Measurements from ENCODE around the gene CELSR2. TPM values are rescaled to one million over a fixed set of nuclear protein-coding genes. Genes with fewer than 3 reads are reported as not detected.

The CELSR2 gene
- total RNA-seq, 1 experiment from 2014 or later: 8.3 TPM

GRCh38 chr1:109248444-109248796 is 919 bp upstream of the CELSR2 start:
- Histone ChIP-seq H3K9me3 (no peaks in the 10 kb centered on the region), H3K4me3 (ENCODE audit: low read depth, low read length) (no peak overlapping the region), H3K4me1 (peaks cover 4% of the 10 kb centered on the region; the same call in 1 of the 2 replicates), H3K36me3 (ENCODE audit: control insufficient read depth, insufficient read depth, low read length) (no peaks in the 10 kb centered on the region), H3K27me3 (replicated peaks; ENCODE audit: control insufficient read depth, insufficient read depth, low read length) (no peaks in the 10 kb centered on the region)
- TF ChIP-seq, protein P1, sequence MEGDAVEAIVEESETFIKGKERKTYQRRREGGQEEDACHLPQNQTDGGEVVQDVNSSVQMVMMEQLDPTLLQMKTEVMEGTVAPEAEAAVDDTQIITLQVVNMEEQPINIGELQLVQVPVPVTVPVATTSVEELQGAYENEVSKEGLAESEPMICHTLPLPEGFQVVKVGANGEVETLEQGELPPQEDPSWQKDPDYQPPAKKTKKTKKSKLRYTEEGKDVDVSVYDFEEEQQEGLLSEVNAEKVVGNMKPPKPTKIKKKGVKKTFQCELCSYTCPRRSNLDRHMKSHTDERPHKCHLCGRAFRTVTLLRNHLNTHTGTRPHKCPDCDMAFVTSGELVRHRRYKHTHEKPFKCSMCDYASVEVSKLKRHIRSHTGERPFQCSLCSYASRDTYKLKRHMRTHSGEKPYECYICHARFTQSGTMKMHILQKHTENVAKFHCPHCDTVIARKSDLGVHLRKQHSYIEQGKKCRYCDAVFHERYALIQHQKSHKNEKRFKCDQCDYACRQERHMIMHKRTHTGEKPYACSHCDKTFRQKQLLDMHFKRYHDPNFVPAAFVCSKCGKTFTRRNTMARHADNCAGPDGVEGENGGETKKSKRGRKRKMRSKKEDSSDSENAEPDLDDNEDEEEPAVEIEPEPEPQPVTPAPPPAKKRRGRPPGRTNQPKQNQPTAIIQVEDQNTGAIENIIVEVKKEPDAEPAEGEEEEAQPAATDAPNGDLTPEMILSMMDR (IDR thresholded peaks at IDR 0.05; ENCODE audit: insufficient read depth in 1 of 2, low read depth in 1 of 2, low read length in 1 of 2, severe bottlenecking in 1 of 2, unreplicated experiment in 1 of 2): no peak
- Mint-ChIP-seq H3K9me3 (ENCODE audit: unreplicated experiment) (no peaks in the 10 kb centered on the region), H3K4me1 (ENCODE audit: low read depth, unreplicated experiment) (no peaks in the 10 kb centered on the region), H3K4me3 (ENCODE audit: unreplicated experiment) (no peak overlapping the region), H3K36me3 (ENCODE audit: insufficient read depth, unreplicated experiment) (peaks cover 11% of the 10 kb centered on the region), H3K27me3 (ENCODE audit: insufficient read depth, unreplicated experiment) (no peaks in the 10 kb centered on the region), H3K27ac (ENCODE audit: unreplicated experiment) (no peak overlapping the region)
- peak in 1 of 2 experiments; percentile 24 for DNase-seq
- intact Hi-C loops (cut with micrococcal nuclease; ENCODE audit: unreplicated experiment): no loop called here
- CTCF ChIA-PET: no interaction called here
- POLR2A ChIA-PET: no interaction called here
- no TSS peak for BruUV-seq (replicated peaks)

DNA sequence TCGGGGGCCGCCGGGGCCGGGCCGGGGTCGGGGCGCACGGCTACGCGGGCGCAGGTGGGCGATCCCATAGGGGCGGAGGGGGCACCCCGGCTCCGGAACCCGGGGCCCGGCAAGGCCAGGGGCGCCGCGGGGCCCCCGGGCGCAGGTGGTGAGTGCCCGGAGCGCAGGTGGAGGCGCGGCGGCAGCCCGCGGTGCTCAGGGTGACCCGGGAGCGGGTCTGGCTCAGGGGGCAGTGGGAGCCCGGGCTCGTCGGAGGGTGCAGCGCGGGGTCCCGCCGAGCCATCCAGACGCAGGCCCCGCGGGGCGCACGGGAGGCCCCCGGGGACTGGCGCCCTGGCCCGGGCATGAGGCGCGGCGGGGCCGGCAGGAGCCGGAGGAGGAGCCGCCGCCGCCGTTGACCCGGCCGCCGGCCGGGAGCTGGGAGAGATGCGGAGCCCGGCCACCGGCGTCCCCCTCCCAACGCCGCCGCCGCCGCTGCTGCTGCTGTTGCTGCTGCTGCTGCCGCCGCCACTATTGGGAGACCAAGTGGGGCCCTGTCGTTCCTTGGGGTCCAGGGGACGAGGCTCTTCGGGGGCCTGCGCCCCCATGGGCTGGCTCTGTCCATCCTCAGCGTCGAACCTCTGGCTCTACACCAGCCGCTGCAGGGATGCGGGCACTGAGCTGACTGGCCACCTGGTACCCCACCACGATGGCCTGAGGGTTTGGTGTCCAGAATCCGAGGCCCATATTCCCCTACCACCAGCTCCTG is 489 bp downstream of the CELSR2 start:
- Histone ChIP-seq H3K4me3 (ENCODE audit: low read depth, low read length) (peak overlapping the region; percentile 36), H3K9me3 (no peaks in the 10 kb centered on the region), H3K36me3 (ENCODE audit: control insufficient read depth, insufficient read depth, low read length) (no peaks in the 10 kb centered on the region), H3K27me3 (replicated peaks; ENCODE audit: control insufficient read depth, insufficient read depth, low read length) (no peaks in the 10 kb centered on the region), H3K4me1 (peaks cover 13% of the 10 kb centered on the region)
- Mint-ChIP-seq H3K36me3 (ENCODE audit: insufficient read depth, unreplicated experiment) (peaks cover 5% of the 10 kb centered on the region), H3K4me1 (ENCODE audit: low read depth, unreplicated experiment) (no peaks in the 10 kb centered on the region), H3K9me3 (ENCODE audit: unreplicated experiment) (no peaks in the 10 kb centered on the region), H3K27me3 (ENCODE audit: insufficient read depth, unreplicated experiment) (no peaks in the 10 kb centered on the region), H3K4me3 (ENCODE audit: unreplicated experiment) (peak overlapping the region; percentile 51), H3K27ac (ENCODE audit: unreplicated experiment) (no peak overlapping the region)
- CTCF ChIA-PET: interaction anchor here (1.0 kb wide), 1 partner anchor 14 kb away, joined by 3 read pairs; no protein-coding TSS in a partner anchor
- POLR2A ChIA-PET: no interaction called here
- TF ChIP-seq, protein P1 (IDR thresholded peaks at IDR 0.05; ENCODE audit: insufficient read depth in 1 of 2, low read depth in 1 of 2, low read length in 1 of 2, severe bottlenecking in 1 of 2, unreplicated experiment in 1 of 2): no peak
- intact Hi-C loops (cut with micrococcal nuclease; ENCODE audit: unreplicated experiment): loop anchor here (1.0 kb wide), 1 partner anchor 10 kb away; no protein-coding TSS in a partner anchor
- DNase-seq: no peak
- no TSS peak for BruUV-seq (replicated peaks)

- peak in 1 of 2 experiments; percentile 16 for DNase-seq
- peak overlapping the region; percentile 46 for H3K4me3 Mint-ChIP-seq (ENCODE audit: unreplicated experiment)
- H3K27me3 Mint-ChIP-seq (ENCODE audit: insufficient read depth, unreplicated experiment): no peaks in the 10 kb centered on the region
- peaks cover 7% of the 10 kb centered on the region for H3K4me1 Mint-ChIP-seq (ENCODE audit: low read depth, unreplicated experiment)
- peak overlapping the region; percentile 36; the same call in 1 of the 2 replicates for H3K4me3 ChIP-seq (ENCODE audit: low read depth, low read length)
- no peak overlapping the region for H3K27ac Mint-ChIP-seq (ENCODE audit: unreplicated experiment)
- H3K9me3 ChIP-seq: no peaks in the 10 kb centered on the region
- H3K9me3 Mint-ChIP-seq (ENCODE audit: unreplicated experiment): no peaks in the 10 kb centered on the region
- no TSS peak for BruUV-seq (replicated peaks)
- POLR2A ChIA-PET: interaction anchor here (0.5 kb wide), 1 partner anchor 212 kb away, joined by 4 read pairs; no protein-coding TSS in a partner anchor
- CTCF ChIA-PET: no interaction called here
- H3K36me3 ChIP-seq (ENCODE audit: control insufficient read depth, insufficient read depth, low read length): no peaks in the 10 kb centered on the region
- intact Hi-C loops (cut with micrococcal nuclease; ENCODE audit: unreplicated experiment): no loop called here
- no peaks in the 10 kb centered on the region for H3K27me3 ChIP-seq (replicated peaks; ENCODE audit: control insufficient read depth, insufficient read depth, low read length)
- TF ChIP-seq, protein P1 (IDR thresholded peaks at IDR 0.05; ENCODE audit: insufficient read depth in 1 of 2, low read depth in 1 of 2, low read length in 1 of 2, severe bottlenecking in 1 of 2, unreplicated experiment in 1 of 2): no peak
- peaks cover 13% of the 10 kb centered on the region for H3K4me1 ChIP-seq
- peaks cover 5% of the 10 kb centered on the region for H3K36me3 Mint-ChIP-seq (ENCODE audit: insufficient read depth, unreplicated experiment)
Measured at GRCh38 chr1:109250454-109251276, 1.3 kb downstream of the CELSR2 start.
